Choroid plexus epithelial cell (primary cell): ENCODE data around the gene PIN1.

Experiments
- DNase-seq: peaks from one replicate; pipeline ENCODE4 v3.0.0-alpha.2; 2010; ENCODE audit warnings: low read depth
- H3K4me3 ChIP-seq: 2 replicates; pipeline ENCODE4 v1.5.1; 2011; ENCODE audit warnings: low read depth, mild to moderate bottlenecking, control low read depth, low read length, moderate library complexity
- CTCF ChIP-seq: conservative IDR thresholded peaks from 2 replicates; pipeline ENCODE4 v1.5.1; 2011; ENCODE audit warnings: low read depth, mild to moderate bottlenecking, control low read depth, inconsistent platforms, low read length, moderate library complexity

Gene PIN1

GRCh38 chr19:9848762-9849161, 13.6 kb downstream of the PIN1 start:
- H3K4me3 ChIP-seq: no peak overlapping the region
- no peak for TF ChIP-seq CTCF
- DNase-seq: no peak

DNA sequence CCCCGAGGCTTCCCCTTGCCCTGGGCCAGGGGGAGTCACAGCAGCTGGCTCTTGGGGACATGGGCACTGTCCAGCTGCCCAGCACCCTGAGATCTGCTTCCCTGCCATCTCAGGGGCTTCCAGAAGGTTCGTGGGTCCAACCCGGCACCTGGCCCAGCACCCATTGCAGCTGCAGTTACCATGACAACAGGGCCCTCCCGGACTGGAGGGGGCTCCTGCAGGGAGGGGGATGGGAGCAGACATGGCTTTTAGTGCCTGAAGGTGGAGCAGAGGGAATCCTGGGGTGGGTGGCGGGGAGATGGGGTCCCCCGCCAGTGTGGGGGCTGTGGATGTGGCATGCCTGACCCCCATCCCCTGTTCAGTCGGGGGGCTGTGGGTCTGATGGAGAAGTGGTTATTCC, 14.7 kb downstream of the PIN1 start:
- no peak for DNase-seq
- no peak for TF ChIP-seq CTCF
- no peak overlapping the region for H3K4me3 ChIP-seq

GRCh38 chr19:9850235-9850959, 15.3 kb downstream of the PIN1 start:
- no peak overlapping the region for H3K4me3 ChIP-seq
- no peak for TF ChIP-seq CTCF

DNA sequence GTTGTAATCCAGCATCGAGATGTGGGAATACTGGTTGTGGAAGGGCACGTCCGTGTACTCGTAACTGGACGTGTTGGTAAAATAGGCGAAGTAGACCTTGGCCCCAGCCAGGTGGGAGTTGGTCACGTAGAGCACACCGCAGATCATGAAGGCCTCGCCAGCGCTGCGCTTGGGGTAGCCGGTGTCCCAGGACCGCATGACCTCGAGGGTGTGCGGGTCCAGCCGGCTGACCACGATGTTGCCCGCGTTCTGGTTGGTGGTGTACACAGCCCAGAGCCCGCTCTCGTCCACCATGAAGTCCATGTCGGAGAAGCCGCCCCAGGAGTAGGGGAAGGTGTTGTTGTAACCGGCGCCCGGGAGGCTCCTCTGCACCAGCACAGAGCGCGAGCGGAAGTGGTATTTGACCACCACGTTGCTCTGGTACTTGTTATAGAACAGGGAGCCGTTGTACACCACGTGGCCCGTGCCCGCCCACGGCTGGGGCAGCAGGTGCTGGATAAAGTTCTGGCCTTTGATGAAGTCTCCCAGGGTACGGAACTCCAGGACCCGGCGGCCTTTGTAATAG, 19.2 kb downstream of the PIN1 start:
- no peak overlapping the region for H3K4me3 ChIP-seq

More at GRCh38 chr19:9850235-9850959, 15.3 kb downstream of the PIN1 start:
- DNase-seq: no peak

DNA sequence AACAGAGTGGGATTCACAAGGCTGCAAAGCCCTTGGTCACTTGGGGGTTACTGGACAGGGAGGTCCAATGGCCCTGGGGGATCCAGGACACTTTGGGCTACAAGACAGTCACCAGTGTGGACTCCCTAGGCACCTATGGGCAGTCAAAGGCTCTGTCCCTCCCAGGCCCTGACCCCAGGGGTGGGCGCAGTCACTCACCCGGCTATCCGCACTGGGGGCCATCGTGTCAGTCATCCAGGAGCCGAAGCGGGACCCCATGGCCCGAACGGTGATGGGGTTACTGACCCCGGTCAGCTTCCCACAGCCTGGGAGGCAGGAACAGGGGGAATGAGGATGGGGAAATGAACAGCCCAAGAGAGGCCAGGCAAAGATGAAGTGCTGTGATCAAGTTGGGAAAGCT, 21.5 kb downstream of the PIN1 start:
- DNase-seq: no peak
- no peak overlapping the region for H3K4me3 ChIP-seq

More for the DNA sequence above, 19.2 kb downstream of the PIN1 start:
- DNase-seq: no peak
- TF ChIP-seq CTCF: no peak

DNA sequence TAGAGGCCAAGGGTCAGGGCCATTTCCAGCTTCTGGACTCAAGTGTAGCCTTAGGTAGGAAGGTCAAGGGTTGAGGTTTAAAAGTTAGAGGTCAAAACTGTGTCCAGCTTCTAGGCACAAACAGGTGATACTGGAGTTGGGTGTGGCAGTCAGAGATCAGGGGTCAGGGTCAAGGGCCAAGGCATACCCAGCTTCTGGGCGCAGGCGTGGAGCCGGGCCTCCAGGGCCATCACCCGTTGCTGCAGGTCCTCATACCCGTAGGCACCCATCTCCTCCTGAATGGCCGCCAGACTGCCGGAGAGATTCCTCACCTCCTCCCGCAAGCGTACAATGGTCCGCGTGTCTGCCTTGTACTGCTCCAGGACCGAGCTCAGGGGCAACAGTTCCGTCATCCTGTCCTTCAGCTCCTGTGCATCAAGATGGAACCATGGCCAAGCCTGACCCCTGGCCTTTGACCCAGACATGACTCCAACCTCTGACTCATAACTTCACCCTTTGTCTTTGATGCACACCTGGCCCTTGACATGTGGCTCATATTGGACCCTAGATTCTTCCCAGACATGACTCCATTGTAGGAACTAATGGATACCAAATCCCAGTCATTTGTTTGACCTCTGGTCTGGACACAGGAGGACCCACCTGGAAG, 22.1 kb downstream of the PIN1 start:
- no peak for DNase-seq
- H3K4me3 ChIP-seq: no peak overlapping the region
- no peak for TF ChIP-seq CTCF

More for the DNA sequence above, 21.5 kb downstream of the PIN1 start:
- no peak for TF ChIP-seq CTCF
